HEK293 (cell line): ENCODE measurements around the gene NTMT1.

Experiments used
- BCL11B ChIP-seq: fragments of 450-650 bp; formaldehyde crosslinking; IDR thresholded peaks from 2 replicates; pipeline ENCODE4 v1.5.1; 2016; ENCODE audit warnings: low read depth, missing biosample characterization, missing genetic modification characterization
- GLIS1 ChIP-seq: fragments of 450-650 bp; formaldehyde crosslinking; IDR thresholded peaks from 2 replicates; pipeline ENCODE4 v1.5.1; 2016; ENCODE audit warnings: missing biosample characterization, missing genetic modification characterization
- KLF1 ChIP-seq: fragments of 450-650 bp; formaldehyde crosslinking; IDR thresholded peaks from 2 replicates; pipeline ENCODE4 v1.5.1; 2016; ENCODE audit warnings: missing biosample characterization, missing genetic modification characterization
- KLF16 ChIP-seq: fragments of 450-650 bp; formaldehyde crosslinking; IDR thresholded peaks from 2 replicates; pipeline ENCODE4 v1.5.1; 2017; ENCODE audit warnings: missing biosample characterization, missing genetic modification characterization
- PRDM2 ChIP-seq: fragments of 450-650 bp; formaldehyde crosslinking; IDR thresholded peaks from 2 replicates; pipeline ENCODE4 v1.5.1; 2016; ENCODE audit warnings: missing biosample characterization, missing genetic modification characterization, borderline replicate concordance
- ZBTB20 ChIP-seq: fragments of 450-650 bp; formaldehyde crosslinking; IDR thresholded peaks from 2 replicates; pipeline ENCODE4 v1.5.1; 2016; ENCODE audit warnings: missing biosample characterization, missing genetic modification characterization
- ZIC2 ChIP-seq: fragments of 450-650 bp; formaldehyde crosslinking; IDR thresholded peaks from 2 replicates; pipeline ENCODE4 v1.5.1; 2016; ENCODE audit warnings: missing biosample characterization, missing genetic modification characterization
- ZNF174 ChIP-seq: fragments of 450-650 bp; formaldehyde crosslinking; IDR thresholded peaks from 2 replicates; pipeline ENCODE4 v1.5.0; 2017; ENCODE audit warnings: missing biosample characterization, mild to moderate bottlenecking, missing genetic modification characterization
- ZNF2 ChIP-seq: fragments of 450-650 bp; formaldehyde crosslinking; IDR thresholded peaks from 2 replicates; pipeline ENCODE4 v1.5.1; 2016; ENCODE audit warnings: missing biosample characterization, missing genetic modification characterization
- ZNF202 ChIP-seq: fragments of 450-650 bp; formaldehyde crosslinking; IDR thresholded peaks from 2 replicates; pipeline ENCODE4 v1.5.1; 2016; ENCODE audit warnings: missing biosample characterization, missing genetic modification characterization, borderline replicate concordance
- ZNF23 ChIP-seq: fragments of 450-650 bp; formaldehyde crosslinking; IDR thresholded peaks from 2 replicates; pipeline ENCODE4 v1.5.1; 2016; ENCODE audit warnings: missing biosample characterization, missing genetic modification characterization, borderline replicate concordance
- ZNF266 ChIP-seq: fragments of 450-650 bp; formaldehyde crosslinking; IDR thresholded peaks from 2 replicates; pipeline ENCODE4 v1.5.1; 2016; ENCODE audit warnings: missing biosample characterization, missing genetic modification characterization, low read depth
- ZNF274 ChIP-seq, 2 experiments: fragments of 200-500 bp in 1 of 2; fragments of 450-650 bp in 1 of 2; sonication (Bioruptor generic) in 1 of 2; formaldehyde crosslinking in 1 of 2; IDR thresholded peaks; 2 replicates each; pipeline versions ENCODE4 v1.5.1 to v1.6.1; 2014 to 2016; ENCODE audit warnings: borderline replicate concordance in 1 of 2, inconsistent platforms in 1 of 2, low read length in 1 of 2, missing biosample characterization in 1 of 2, missing genetic modification characterization in 1 of 2
- ZNF311 ChIP-seq: fragments of 450-650 bp; formaldehyde crosslinking; IDR thresholded peaks from 2 replicates; pipeline ENCODE4 v1.5.1; 2017; ENCODE audit warnings: missing biosample characterization, missing genetic modification characterization, borderline replicate concordance
- ZNF362 ChIP-seq: fragments of 450-650 bp; formaldehyde crosslinking; IDR thresholded peaks from 2 replicates; pipeline ENCODE4 v1.5.1; 2016; ENCODE audit warnings: missing biosample characterization, missing genetic modification characterization
- ZNF433 ChIP-seq: fragments of 450-650 bp; formaldehyde crosslinking; IDR thresholded peaks from 2 replicates; pipeline ENCODE4 v1.5.1; 2016; ENCODE audit warnings: missing biosample characterization, missing genetic modification characterization, low read depth
- ZNF510 ChIP-seq: fragments of 450-650 bp; formaldehyde crosslinking; IDR thresholded peaks from 2 replicates; pipeline ENCODE4 v1.5.1; 2018; ENCODE audit warnings: mild to moderate bottlenecking, missing genetic modification characterization, missing biosample characterization; ENCODE audit not compliant: insufficient replicate concordance
- ZNF596 ChIP-seq: fragments of 450-650 bp; IDR thresholded peaks from 2 replicates; pipeline ENCODE4 v1.5.0; 2018; ENCODE audit warnings: missing biosample characterization, mild to moderate bottlenecking, missing genetic modification characterization, moderate library complexity
- ZNF600 ChIP-seq: fragments of 450-650 bp; formaldehyde crosslinking; IDR thresholded peaks from 2 replicates; pipeline ENCODE4 v1.5.1; 2016; ENCODE audit warnings: missing biosample characterization, missing genetic modification characterization
- ZNF792 ChIP-seq: fragments of 450-650 bp; formaldehyde crosslinking; IDR thresholded peaks from 2 replicates; pipeline ENCODE4 v1.5.1; 2016; ENCODE audit warnings: missing biosample characterization, missing genetic modification characterization
- ZSCAN18 ChIP-seq: fragments of 450-650 bp; formaldehyde crosslinking; IDR thresholded peaks from 2 replicates; pipeline ENCODE4 v1.5.1; 2016; ENCODE audit warnings: missing biosample characterization, missing genetic modification characterization
- ZXDB ChIP-seq: fragments of 450-650 bp; formaldehyde crosslinking; IDR thresholded peaks from 2 replicates; pipeline ENCODE4 v1.5.1; 2016; ENCODE audit warnings: missing biosample characterization, missing genetic modification characterization
- TF ChIP-seq, protein P1 (sequence below): fragments of 450-650 bp; formaldehyde crosslinking; IDR thresholded peaks from 2 replicates; pipeline ENCODE4 v1.5.1; 2016; ENCODE audit warnings: missing biosample characterization, missing genetic modification characterization, borderline replicate concordance
- TF ChIP-seq, protein P2 (sequence below): fragments of 450-650 bp; formaldehyde crosslinking; IDR thresholded peaks from 2 replicates; pipeline ENCODE4 v1.5.1; 2016; ENCODE audit warnings: missing biosample characterization, missing genetic modification characterization
- TF ChIP-seq, protein P3 (sequence below): fragments of 450-650 bp; IDR thresholded peaks from 2 replicates; pipeline ENCODE4 v1.5.1; 2018; ENCODE audit warnings: missing biosample characterization, missing genetic modification characterization

The NTMT1 gene

DNA sequence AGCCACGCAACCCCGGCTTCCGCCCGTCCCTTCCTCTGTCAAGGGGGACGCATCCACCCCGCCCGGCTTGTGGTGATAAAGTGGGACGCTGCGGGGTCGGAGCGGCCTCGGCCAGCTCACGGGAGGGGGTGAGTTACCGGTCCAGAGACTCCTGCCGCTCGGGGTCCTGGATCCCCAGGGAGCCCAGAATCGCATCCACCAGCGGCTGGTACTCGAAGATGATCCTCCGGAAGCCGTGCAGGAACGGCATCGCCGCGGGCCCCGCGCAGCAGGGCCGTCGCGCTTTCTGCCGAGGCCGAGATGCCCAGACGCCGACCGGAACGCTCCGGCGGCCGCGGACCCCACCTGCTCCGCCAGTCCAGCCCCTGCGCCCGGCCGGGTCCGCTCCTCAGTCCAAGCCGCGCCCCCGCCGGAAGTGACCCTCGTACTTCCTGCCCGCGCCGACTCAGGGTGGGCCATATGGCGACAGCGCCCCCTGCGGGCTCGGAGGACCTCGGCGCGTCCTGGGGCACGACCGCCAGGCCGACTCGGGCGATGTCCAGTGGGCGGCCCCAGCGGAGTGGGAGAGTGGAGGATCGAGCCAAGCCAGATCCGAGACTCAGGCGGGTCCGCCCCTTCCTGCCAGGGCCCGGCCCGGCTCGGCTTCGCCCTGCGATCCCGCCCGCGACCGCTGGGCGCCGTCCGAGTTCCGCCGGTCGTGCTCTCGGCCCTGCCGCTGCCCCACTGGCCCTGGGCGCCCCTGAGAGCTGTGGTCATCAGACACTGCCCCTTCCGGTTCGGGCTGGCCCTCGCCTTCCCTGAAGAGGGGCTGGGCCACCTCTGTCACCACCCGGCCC, 16.0 kb downstream of the NTMT1 start, which contains the start of gene ASB6 (continued):
- TF ChIP-seq PRDM2 (no peak), ZNF23 (no peak), BCL11B (tag by site-specific recombination) (peak; percentile 92; the same call in 1 of the 2 replicates), ZXDB (tag by site-specific recombination) (peak; percentile 97), KLF1 (tag by site-specific recombination) (peak; percentile 66), ZNF2 (tag by site-specific recombination) (no peak; the same call in 1 of the 2 replicates), ZNF174 (tag by site-specific recombination) (no peak), ZNF202 (tag by site-specific recombination) (no peak), GLIS1 (tag by site-specific recombination) (peak; percentile 65), ZNF311 (no peak), ZNF274 (IDR thresholded peaks at IDR 0.05; ENCODE audit: low read length) (no peak), ZNF274 (tag by site-specific recombination; IDR thresholded peaks at IDR 0.05; ENCODE audit: borderline replicate concordance) (no peak), ZSCAN18 (no peak), ZNF433 (tag by site-specific recombination) (no peak), ZIC2 (peak; percentile 25; the same call in 1 of the 2 replicates), ZNF510 (tag by site-specific recombination) (no peak), KLF16 (peak; percentile 95), ZNF596 (tag by site-specific recombination) (no peak), ZBTB20 (tag by site-specific recombination) (peak; percentile 39; the same call in 1 of the 2 replicates), ZNF266 (tag by site-specific recombination) (no peak), ZNF600 (tag by site-specific recombination) (peak; percentile 90), ZNF792 (tag by site-specific recombination) (no peak), ZNF362 (tag by site-specific recombination) (no peak)
- TF ChIP-seq, protein P1, sequence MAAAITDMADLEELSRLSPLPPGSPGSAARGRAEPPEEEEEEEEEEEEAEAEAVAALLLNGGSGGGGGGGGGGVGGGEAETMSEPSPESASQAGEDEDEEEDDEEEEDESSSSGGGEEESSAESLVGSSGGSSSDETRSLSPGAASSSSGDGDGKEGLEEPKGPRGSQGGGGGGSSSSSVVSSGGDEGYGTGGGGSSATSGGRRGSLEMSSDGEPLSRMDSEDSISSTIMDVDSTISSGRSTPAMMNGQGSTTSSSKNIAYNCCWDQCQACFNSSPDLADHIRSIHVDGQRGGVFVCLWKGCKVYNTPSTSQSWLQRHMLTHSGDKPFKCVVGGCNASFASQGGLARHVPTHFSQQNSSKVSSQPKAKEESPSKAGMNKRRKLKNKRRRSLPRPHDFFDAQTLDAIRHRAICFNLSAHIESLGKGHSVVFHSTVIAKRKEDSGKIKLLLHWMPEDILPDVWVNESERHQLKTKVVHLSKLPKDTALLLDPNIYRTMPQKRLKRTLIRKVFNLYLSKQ (tag by site-specific recombination): no peak
- TF ChIP-seq, protein P2, sequence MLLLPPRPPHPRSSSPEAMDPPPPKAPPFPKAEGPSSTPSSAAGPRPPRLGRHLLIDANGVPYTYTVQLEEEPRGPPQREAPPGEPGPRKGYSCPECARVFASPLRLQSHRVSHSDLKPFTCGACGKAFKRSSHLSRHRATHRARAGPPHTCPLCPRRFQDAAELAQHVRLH: peak; percentile 75; the same call in 1 of the 2 replicates
- TF ChIP-seq, protein P3, sequence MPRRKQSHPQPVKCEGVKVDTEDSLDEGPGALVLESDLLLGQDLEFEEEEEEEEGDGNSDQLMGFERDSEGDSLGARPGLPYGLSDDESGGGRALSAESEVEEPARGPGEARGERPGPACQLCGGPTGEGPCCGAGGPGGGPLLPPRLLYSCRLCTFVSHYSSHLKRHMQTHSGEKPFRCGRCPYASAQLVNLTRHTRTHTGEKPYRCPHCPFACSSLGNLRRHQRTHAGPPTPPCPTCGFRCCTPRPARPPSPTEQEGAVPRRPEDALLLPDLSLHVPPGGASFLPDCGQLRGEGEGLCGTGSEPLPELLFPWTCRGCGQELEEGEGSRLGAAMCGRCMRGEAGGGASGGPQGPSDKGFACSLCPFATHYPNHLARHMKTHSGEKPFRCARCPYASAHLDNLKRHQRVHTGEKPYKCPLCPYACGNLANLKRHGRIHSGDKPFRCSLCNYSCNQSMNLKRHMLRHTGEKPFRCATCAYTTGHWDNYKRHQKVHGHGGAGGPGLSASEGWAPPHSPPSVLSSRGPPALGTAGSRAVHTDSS (tag by site-specific recombination): no peak
